PC-3 (cell line): ENCODE results near the gene MTA1.

Experiments used
- EZH2 ChIP-seq: fragments of 300-600 bp; sonication (generic); IDR thresholded peaks from one replicate; pipeline ENCODE4 v1.6.1; 2017; ENCODE audit warnings: antibody characterized with exemption, mild to moderate bottlenecking, low read length; ENCODE audit not compliant: unreplicated experiment
- TF ChIP-seq, protein P1 (sequence below): fragments of 300-600 bp; sonication (generic); conservative IDR thresholded peaks from 2 replicates; pipeline ENCODE4 v1.5.1; 2017; ENCODE audit warnings: antibody characterized with exemption, low read depth, mild to moderate bottlenecking, low read length

DNA sequence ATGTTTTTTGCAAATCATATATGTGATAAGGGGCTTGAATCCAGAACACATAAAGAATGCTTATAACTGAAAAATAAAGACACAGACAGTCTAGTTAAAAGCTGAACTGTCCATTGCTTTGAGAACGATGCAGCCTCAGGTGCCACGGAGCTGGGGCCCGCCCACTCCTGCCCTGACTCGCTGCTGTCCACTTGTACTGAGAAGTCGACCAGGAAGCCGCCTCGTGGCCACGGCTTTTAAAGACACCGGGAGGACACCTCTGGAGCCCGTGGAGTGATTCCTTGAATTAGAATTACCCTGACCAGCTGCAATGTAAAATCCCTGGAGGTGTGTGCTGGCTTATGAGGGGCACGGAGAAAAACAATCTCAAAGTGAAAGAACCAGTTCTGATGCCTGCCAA is 45.2 kb upstream of the MTA1 start:
- TF ChIP-seq, protein P1, sequence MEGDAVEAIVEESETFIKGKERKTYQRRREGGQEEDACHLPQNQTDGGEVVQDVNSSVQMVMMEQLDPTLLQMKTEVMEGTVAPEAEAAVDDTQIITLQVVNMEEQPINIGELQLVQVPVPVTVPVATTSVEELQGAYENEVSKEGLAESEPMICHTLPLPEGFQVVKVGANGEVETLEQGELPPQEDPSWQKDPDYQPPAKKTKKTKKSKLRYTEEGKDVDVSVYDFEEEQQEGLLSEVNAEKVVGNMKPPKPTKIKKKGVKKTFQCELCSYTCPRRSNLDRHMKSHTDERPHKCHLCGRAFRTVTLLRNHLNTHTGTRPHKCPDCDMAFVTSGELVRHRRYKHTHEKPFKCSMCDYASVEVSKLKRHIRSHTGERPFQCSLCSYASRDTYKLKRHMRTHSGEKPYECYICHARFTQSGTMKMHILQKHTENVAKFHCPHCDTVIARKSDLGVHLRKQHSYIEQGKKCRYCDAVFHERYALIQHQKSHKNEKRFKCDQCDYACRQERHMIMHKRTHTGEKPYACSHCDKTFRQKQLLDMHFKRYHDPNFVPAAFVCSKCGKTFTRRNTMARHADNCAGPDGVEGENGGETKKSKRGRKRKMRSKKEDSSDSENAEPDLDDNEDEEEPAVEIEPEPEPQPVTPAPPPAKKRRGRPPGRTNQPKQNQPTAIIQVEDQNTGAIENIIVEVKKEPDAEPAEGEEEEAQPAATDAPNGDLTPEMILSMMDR, result no peak
- TF ChIP-seq EZH2, result no peak
